Left lobe of liver (tissue), 2 donors: ENCODE data around the gene PRKCA. TPM values are rescaled to one million over a fixed set of nuclear protein-coding genes. Genes with fewer than 3 reads are reported as not detected.
"Not testable (repeated sequence)": the region's sequence is repeated elsewhere in the genome, so short reads cannot be mapped to it uniquely, and the experiment has no call there.

Experiments
- ATAC-seq: fragments of 200-7000 bp; cut with Tn5 transposase; one replicate; pipeline ENCODE4 v1.9.1; 2020; ENCODE audit warnings: mild to moderate bottlenecking, moderate library complexity
- DNase-seq: peaks from one replicate; pipeline ENCODE4 v3.0.0-alpha.2; 2020; ENCODE audit warnings: low spot score
- total RNA-seq: library from RNA; stranded (reverse); gene quantifications from one replicate; pipeline ENCODE4 v1.2.1, GENCODE V29; 2021
- donor health status: DM: no; HTN: no; CAD: no; lungs with moderate emphysema.
- donor health status: DM: no; HTN: yes; CAD: no.

Gene PRKCA
- total RNA-seq, 1 donor from 2014 or later: 21.2 TPM

GRCh38 chr17:66287911-66288310 is 14.5 kb upstream of the PRKCA start:
- DNase-seq (no peak), ATAC-seq (peak; percentile 42)

DNA sequence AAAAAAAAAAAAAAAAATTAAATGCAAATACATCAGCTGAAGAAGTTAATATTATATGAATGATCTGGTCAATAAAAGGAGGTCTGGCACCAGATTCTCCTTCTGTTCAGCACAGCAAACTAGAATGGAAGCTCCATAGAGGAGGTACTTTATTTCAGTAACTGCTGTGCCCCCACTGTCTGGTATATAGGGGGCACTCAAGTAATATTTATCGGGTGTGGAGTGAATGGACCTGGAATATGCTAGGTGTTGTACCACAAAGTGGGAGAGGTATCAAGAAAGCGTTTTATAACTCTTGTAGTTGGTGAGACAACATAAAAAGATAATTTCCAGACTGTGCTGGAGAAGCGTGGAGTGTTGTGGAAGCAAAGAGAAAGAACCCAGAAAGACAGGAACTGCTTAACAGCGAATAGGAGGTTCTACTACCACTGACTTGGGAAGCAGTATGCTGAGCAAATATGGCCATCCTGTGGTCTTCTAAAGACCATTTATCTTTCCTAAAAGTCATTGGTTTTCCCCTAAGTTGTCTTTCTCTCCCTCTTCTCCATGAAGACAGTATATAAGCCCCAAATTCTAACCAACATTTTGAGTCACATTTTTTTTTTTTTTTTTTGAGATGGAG is 12.2 kb upstream of the PRKCA start:
- no peak for DNase-seq
- ATAC-seq: peak; percentile 80

DNA sequence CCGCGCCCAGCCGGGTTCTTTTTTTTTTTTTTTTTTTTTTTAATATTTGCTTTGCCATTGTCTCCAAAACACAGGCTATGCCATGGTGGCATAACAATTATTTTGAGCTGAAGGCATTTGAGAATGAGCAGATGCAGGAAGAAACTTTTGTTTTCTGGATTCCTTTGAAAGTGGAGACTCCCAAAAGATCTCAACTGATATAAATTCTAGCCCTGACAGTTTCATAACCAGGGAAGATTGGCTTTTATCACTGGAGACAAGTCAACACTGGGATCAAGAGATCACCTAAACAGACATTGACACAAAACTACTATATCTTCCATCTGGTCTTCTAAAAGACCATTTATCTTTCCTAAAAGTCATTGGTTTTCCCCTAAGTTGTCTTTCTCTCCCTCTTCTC is 10.1 kb upstream of the PRKCA start:
- DNase-seq (no peak), ATAC-seq (no peak)

GRCh38 chr17:66296289-66296725 is 6.1 kb upstream of the PRKCA start:
- DNase-seq (no peak), ATAC-seq (no peak)

DNA sequence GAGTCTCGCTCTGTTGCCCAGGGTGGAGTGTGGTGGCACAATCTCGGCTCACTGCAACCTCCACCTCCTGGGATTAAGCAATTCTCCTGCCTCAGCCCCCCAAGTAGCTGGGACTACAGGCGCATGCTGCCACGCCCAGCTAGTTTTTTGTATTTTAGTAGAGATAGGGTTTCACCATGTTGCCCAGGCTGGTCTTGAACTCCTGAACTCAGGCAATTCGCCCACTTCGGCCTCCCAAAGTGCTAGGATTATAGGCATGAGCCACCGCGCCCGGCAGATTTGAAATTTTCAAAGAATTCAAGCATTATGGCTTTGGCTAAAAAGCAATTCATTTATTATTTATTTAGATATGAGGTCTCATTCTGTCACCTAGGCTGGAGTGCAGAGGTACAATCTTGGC is 5.0 kb upstream of the PRKCA start:
- not testable (repeated sequence) for DNase-seq, ATAC-seq

DNA sequence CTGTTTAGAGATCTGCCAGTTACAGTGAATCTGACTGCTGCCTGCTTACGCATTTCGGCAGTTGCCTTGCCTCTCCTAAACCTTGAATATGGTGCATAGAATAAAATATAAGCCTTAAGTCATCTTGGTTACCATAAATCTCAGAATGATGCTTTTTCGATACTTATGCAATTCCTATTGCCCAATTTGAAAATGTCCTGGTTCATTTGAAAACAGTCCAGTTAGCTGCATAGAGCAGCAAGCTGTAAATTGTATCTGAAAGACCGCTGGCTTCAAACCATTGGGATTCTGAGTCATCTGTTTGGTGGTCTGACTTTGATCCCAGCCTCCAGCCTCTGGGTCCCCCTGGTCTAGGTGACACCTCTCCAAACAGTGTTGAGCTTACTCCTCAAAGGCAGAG is 2.7 kb upstream of the PRKCA start:
- ATAC-seq: no peak
- DNase-seq: no peak

- DNase-seq (no peak), ATAC-seq (no peak)
Observed at GRCh38 chr17:66300956-66301355, 1.5 kb upstream of the PRKCA start.

DNA sequence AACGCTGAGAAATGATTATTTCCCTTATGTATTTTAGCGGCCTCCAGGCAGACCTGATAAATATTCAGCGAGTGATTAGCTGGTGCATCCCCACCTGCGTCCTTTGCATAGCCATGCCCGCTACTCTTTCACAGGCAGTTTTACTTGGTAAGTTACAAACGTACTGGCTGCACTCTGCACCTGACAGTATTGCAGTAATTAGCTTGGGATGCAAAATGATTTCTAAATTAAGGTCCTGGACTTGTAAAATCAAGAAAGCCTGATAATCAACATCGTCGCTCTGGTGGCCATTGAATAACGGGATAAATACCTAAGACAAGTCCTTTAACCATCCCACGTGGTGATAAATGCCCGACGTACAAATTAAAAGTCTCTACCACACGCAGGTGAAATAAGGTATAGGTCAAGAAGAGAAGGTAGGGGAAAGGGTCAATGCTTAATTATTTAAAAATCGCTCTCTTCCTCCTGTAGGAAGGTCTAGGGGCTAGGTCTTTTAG is 998 bp upstream of the PRKCA start:
- DNase-seq (no peak), ATAC-seq (no peak)

- peak; percentile 76 for ATAC-seq
Observed at GRCh38 chr17:66302761-66303626, 581 bp downstream of the PRKCA start.

GRCh38 chr17:66304304-66305174 is 2.1 kb downstream of the PRKCA start:
- peak; percentile 14 for ATAC-seq
- no peak for DNase-seq

More at GRCh38 chr17:66302761-66303626, 581 bp downstream of the PRKCA start:
- DNase-seq: peak; percentile 88

DNA sequence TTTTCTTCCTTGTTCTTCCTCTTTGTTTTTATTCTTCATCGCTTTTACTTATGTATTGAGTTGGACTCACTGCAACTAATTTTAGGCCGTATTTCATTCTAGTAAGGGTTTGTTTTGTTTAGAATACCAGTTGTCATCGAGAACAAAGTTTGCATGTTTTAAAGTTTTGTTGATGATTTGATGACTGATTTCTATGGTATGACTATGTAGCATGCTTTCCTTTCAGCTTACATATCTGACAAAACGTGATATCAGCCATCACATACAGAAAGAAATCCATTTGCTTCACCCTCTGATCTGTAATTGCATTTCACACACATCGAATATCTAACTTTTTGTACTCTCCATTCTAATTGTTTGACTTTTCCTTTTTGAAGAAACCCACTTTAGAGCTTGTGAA is 4.0 kb downstream of the PRKCA start:
- no peak for DNase-seq
- ATAC-seq: no peak

GRCh38 chr17:66307257-66307656 is 4.8 kb downstream of the PRKCA start:
- ATAC-seq (no peak), DNase-seq (no peak)

GRCh38 chr17:66308856-66309255 is 6.4 kb downstream of the PRKCA start:
- no peak for DNase-seq
- no peak for ATAC-seq

DNA sequence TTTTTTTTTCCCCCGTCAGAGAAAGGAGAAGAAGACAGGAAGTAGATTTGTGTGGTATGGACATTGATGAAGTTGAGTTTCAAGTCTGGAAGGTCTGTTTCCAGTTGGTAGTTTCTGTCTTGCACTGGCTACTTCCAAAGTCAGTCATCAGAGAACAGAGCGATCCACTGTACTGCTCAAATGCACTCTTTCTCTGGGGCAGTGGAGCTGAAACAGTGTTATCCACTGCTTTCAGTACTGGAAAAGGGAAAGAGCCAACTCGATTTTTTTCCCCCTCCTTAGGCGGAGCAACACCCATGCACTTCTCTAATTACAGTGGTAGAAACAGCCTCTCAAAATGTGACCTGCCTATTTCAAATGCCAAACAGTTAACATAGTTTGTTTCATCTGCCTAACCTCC is 7.4 kb downstream of the PRKCA start:
- ATAC-seq: no peak
- DNase-seq: no peak

GRCh38 chr17:66310528-66311148 is 8.2 kb downstream of the PRKCA start:
- ATAC-seq: no peak

DNA sequence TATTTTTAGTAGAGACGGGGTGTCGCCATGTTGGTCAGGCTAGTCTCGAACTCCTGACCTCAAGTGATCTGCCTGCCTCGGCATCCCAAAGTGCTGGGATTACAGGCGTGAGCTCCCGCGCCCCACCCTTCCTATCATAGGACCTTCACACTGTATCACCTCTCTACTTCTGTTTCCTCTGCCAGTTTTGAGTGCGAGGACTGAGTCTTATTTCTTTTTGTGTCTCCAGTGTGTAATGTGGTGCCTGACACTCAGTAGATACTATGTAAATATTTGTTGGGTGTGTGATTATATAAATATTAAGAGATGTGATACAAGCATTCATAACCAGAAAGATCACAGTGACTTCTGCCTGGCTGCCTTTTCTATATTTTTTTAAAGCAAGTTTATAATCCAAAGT is 10.5 kb downstream of the PRKCA start:
- ATAC-seq (no peak), DNase-seq (no peak)

More at GRCh38 chr17:66310528-66311148, 8.2 kb downstream of the PRKCA start:
- no peak for DNase-seq

GRCh38 chr17:66313325-66313724 is 10.9 kb downstream of the PRKCA start:
- ATAC-seq (no peak), DNase-seq (no peak)

- ATAC-seq: no peak
Observed at GRCh38 chr17:66313995-66314659, 11.7 kb downstream of the PRKCA start.

DNA sequence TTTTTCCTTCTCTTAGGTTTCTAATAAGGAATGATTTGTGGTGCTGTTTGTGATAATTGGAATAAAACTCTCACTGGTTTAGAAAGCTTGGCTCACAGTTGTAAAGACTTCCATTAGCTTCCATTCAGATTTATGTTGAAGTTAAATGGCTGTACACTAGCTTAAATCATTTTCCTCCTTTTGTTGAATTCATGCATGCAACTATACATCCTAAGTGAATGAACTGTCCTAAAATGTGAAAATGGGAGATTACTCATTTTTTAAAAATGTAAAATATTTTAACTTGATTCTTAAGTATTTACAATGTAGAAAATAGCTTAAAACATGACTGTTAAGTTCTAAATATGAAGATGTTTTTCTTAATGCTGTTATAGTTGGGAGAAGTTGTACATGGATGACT is 15.2 kb downstream of the PRKCA start:
- ATAC-seq (no peak), DNase-seq (no peak)

More at GRCh38 chr17:66313995-66314659, 11.7 kb downstream of the PRKCA start:
- DNase-seq: no peak

DNA sequence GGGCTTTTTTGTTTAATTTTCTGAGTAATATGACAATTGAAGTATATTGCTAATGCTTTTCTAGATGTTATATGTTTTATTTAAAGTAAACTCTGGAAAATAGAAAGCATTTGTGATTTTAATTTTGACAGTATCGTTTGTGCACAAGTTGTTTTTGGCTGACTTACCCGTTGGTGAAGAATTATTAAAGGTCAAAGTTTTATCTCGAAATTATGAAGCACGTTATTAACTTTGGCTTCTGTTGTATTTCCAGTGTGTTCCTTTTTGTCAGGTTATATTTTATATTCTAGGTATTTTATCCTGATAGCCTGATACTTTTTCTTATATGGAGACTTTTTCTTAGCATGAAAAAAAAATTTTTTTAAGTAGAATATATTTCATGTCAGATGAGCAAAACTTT is 16.8 kb downstream of the PRKCA start:
- no peak for DNase-seq
- no peak for ATAC-seq
